ENCODE data around the gene ZC2HC1B.
"Not testable (repeated sequence)": the region's sequence is repeated elsewhere in the genome, so short reads cannot be mapped to it uniquely, and the experiment has no call there.

GRCh38 chr6:143917026-143917425, 52.8 kb downstream of the ZC2HC1B start:
- TF ChIP-seq CTCF (IDR thresholded peaks at IDR 0.05 in 2 of 3, conservative IDR thresholded peaks at IDR 0.05 in 1 of 3; ENCODE audit: borderline replicate concordance in 1 of 3, insufficient read depth in 1 of 3, low read depth in 2 of 3, low read length in 2 of 3); EZH2phosphoT487 (IDR thresholded peaks at IDR 0.05; ENCODE audit: borderline replicate concordance); MAX (IDR thresholded peaks at IDR 0.05); REST (IDR thresholded peaks at IDR 0.05; ENCODE audit: low read depth); POLR2AphosphoS5 (IDR thresholded peaks at IDR 0.05; ENCODE audit: low read depth, low read length); POLR2A (IDR thresholded peaks at IDR 0.05; ENCODE audit: borderline replicate concordance, extremely low read depth, insufficient read depth, insufficient read length); EZH2 (IDR thresholded peaks at IDR 0.05); SP1 (IDR thresholded peaks at IDR 0.05; ENCODE audit: low read depth); CBX3 (IDR thresholded peaks at IDR 0.05; ENCODE audit: low read depth); SIN3A (IDR thresholded peaks at IDR 0.05; ENCODE audit: low read depth); ATF3 (IDR thresholded peaks at IDR 0.05): not testable (repeated sequence)
